HG02852 (cell line): ENCODE measurements around the gene STKLD1.
A peak's percentile ranks its signal among the peaks of the same experiment; 100 is the strongest.

Experiments used
- ATAC-seq: cut with Tn5 transposase; IDR thresholded peaks from one replicate; pipeline ENCODE4 v1.9.1; 2021; ENCODE audit warnings: mild to moderate bottlenecking, moderate library complexity; ENCODE audit not compliant: unreplicated experiment

STKLD1 gene

GRCh38 chr9:133405508-133406438, 29.6 kb downstream of the STKLD1 start:
- ATAC-seq = no peak

GRCh38 chr9:133406480-133407307, 30.5 kb downstream of the STKLD1 start:
- no peak for ATAC-seq

GRCh38 chr9:133408042-133408441, 31.9 kb downstream of the STKLD1 start:
- no peak for ATAC-seq

GRCh38 chr9:133415170-133415569, 39.0 kb downstream of the STKLD1 start:
- ATAC-seq = no peak

GRCh38 chr9:133417541-133418461, 41.6 kb downstream of the STKLD1 start, which contains the start of gene REXO4:
TSS of gene REXO4 (minus strand) at chr9:133418010. CDS start at chr9:133417844, 166 bp downstream.
- peak; percentile 76 for ATAC-seq

- no peak for ATAC-seq
Observed at GRCh38 chr9:133419005-133419404, 42.8 kb downstream of the STKLD1 start.

GRCh38 chr9:133420392-133420827, 44.2 kb downstream of the STKLD1 start:
- ATAC-seq = no peak

GRCh38 chr9:133421615-133422542, 45.7 kb downstream of the STKLD1 start, which contains the start of gene ADAMTS13:
TSS of gene ADAMTS13 (plus strand) at chr9:133422367. CDS start at chr9:133422444, 77 bp downstream.
- ATAC-seq = no peak

GRCh38 chr9:133423216-133423615, 47.0 kb downstream of the STKLD1 start:
- no peak for ATAC-seq

- ATAC-seq = no peak
Observed at GRCh38 chr9:133424187-133424586, 48.0 kb downstream of the STKLD1 start.

- ATAC-seq = no peak
Observed at GRCh38 chr9:133425049-133425632, 49.0 kb downstream of the STKLD1 start.

GRCh38 chr9:133426011-133426410, 49.8 kb downstream of the STKLD1 start:
- no peak for ATAC-seq

GRCh38 chr9:133427658-133428348, 51.6 kb downstream of the STKLD1 start:
- no peak for ATAC-seq

- ATAC-seq = no peak
Observed at GRCh38 chr9:133428617-133429101, 52.5 kb downstream of the STKLD1 start.

- ATAC-seq = no peak
Observed at GRCh38 chr9:133429214-133429613, 53.0 kb downstream of the STKLD1 start.

- ATAC-seq = no peak
Observed at GRCh38 chr9:133429641-133430161, 53.5 kb downstream of the STKLD1 start.

- ATAC-seq = no peak
Observed at GRCh38 chr9:133430244-133430643, 54.1 kb downstream of the STKLD1 start.

- ATAC-seq = no peak
Observed at GRCh38 chr9:133433351-133433843, 57.2 kb downstream of the STKLD1 start.
